CD4-positive, alpha-beta memory T cell (primary cell): ENCODE data around the gene RARA. TPM values are rescaled to one million over a fixed set of nuclear protein-coding genes. Genes with fewer than 3 reads are reported as not detected.
A peak's percentile ranks its signal among the peaks of the same experiment; 100 is the strongest.

Source experiments
- CTCF ChIA-PET: fragments of 350-600 bp; sonication (Branson Sonifier 250); formaldehyde crosslinking; loops from one replicate; lab custom pipeline; 2021; ENCODE audit warnings: inconsistent platforms; ENCODE audit not compliant: partially characterized antibody; lab: Charles Lee
- POLR2A ChIA-PET: fragments of 350-600 bp; sonication (Branson Sonifier 250); formaldehyde crosslinking; loops from one replicate; lab custom pipeline; 2021; ENCODE audit not compliant: partially characterized antibody; lab: Charles Lee
- DNase-seq, 5 donors: peaks; one replicate each; pipeline versions ENCODE4 v3.0.0 to v3.0.0-alpha.2; 2020 to 2022; ENCODE audit warnings: mixed read lengths in 1 of 5
- H3K27ac ChIP-seq: one replicate; pipeline ENCODE4 v1.7.0; 2013; ENCODE audit warnings: low read depth, low read length
- H3K27me3 ChIP-seq: 2 replicates; pipeline ENCODE4 v1.7.0; 2013; ENCODE audit warnings: mild to moderate bottlenecking, low read length, moderate library complexity; ENCODE audit not compliant: insufficient read depth
- H3K36me3 ChIP-seq: 2 replicates; pipeline ENCODE4 v1.7.0; 2013; ENCODE audit warnings: mild to moderate bottlenecking, low read length, moderate library complexity; ENCODE audit not compliant: insufficient read depth
- H3K4me1 ChIP-seq: 2 replicates; pipeline ENCODE4 v1.7.0; 2013; ENCODE audit warnings: mild to moderate bottlenecking, low read length, moderate library complexity; ENCODE audit not compliant: insufficient read depth
- H3K4me3 ChIP-seq, 2 donors: one replicate each; pipeline ENCODE4 v1.7.0; 2013; ENCODE audit warnings: low read length in 2 of 2, mild to moderate bottlenecking in 1 of 2
- H3K9me3 ChIP-seq, 2 donors: one replicate each; pipeline ENCODE4 v1.7.0; 2013; ENCODE audit warnings: low read length in 2 of 2, control low read depth in 1 of 2; ENCODE audit not compliant: control insufficient read depth in 1 of 2
- H3K27ac Mint-ChIP-seq, 7 donors: one replicate each; pipeline ENCODE4 v1.8.0; 2020 to 2021; ENCODE audit warnings: mixed read lengths in 7 of 7, mild to moderate bottlenecking in 6 of 7, inconsistent platforms in 3 of 7, moderate library complexity in 3 of 7
- H3K27me3 Mint-ChIP-seq, 2 donors: one replicate each; pipeline ENCODE4 v1.8.0; 2020 to 2021; ENCODE audit warnings: mixed read lengths in 2 of 2
- H3K36me3 Mint-ChIP-seq, 2 donors: one replicate each; pipeline ENCODE4 v1.8.0; 2020 to 2021; ENCODE audit warnings: mixed read lengths in 2 of 2, inconsistent platforms in 1 of 2, mild to moderate bottlenecking in 1 of 2
- H3K4me1 Mint-ChIP-seq, 4 donors: one replicate each; pipeline ENCODE4 v1.8.0; 2020 to 2021; ENCODE audit warnings: mixed read lengths in 4 of 4, mild to moderate bottlenecking in 1 of 4
- H3K4me3 Mint-ChIP-seq, 8 donors: one replicate each; pipeline ENCODE4 v1.8.0; 2020 to 2021; ENCODE audit warnings: mixed read lengths in 8 of 8, mild to moderate bottlenecking in 7 of 8, moderate library complexity in 6 of 8, inconsistent platforms in 3 of 8
- H3K9me3 Mint-ChIP-seq, 8 donors: one replicate each; pipeline ENCODE4 v1.8.0; 2020 to 2021; ENCODE audit warnings: mixed read lengths in 8 of 8, mild to moderate bottlenecking in 5 of 8, inconsistent platforms in 3 of 8, moderate library complexity in 1 of 8
- intact Hi-C: fragments of 100-400 bp; cut with micrococcal nuclease; formaldehyde crosslinking; loops from one replicate; pipeline ENCODE4 v1.15.1; 2023
- polyA plus RNA-seq, 2 donors: library from polyadenylated mRNA; unstranded; fragments of 300-500 nt; fragmentation: Illumina TruSeq; gene quantifications; one replicate each; pipeline ENCODE4 v1.2.3, GENCODE V29; 2021
- total RNA-seq, 2 experiments: library from RNA; stranded (reverse); gene quantifications; one replicate each; pipeline ENCODE4 v1.2.3, GENCODE V29; 2021

Gene RARA
- total RNA-seq, result 10 to 100 TPM; 54.1 to 54.5 TPM
- 10 to 100 TPM in 1 of 2 donors, 1 to 10 TPM in 1; 5.1 to 20.7 TPM for polyA plus RNA-seq

DNA sequence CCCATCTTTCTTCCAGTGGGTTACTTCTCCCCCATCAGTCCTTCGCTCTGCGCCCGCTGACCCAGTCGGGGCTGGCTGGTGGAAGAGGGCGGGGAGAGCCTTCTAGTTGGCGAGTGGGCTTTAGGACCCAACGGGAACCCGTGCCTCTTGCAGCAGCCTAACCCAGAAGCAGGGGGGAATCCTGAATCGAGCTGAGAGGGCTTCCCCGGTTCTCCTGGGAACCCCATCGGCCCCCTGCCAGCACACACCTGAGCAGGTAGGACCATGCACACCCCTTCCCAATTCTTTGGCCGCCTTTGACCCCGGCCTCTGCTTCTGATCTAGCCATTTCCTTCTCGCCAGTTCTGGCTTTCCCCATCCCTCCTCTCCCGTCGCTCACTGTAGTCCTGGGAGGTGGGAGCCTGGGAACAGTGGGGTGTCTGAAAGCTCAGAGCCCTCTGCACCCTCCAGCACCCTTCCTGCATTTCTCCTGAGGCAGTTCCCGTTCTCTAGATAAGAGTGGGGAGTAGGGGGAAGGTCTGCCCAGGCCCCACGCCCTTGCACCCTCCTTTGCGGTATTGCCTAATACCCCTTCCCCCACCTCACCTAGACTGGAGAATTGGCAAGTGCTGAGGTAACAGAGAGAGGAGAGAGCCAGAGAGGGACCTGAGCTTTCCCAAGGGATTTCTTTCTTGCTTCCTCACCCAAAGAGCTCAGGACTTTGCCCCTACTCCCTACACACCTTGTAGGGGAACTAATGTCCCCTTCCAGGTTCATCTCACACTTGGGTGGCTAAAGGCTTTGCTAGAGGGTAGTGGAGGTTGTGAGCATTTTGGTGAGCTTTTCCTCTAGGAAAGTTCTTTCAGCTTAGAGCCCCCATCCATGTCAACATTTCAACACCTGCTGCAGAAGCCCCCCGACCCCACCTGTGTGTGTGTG, at the start of gene RARA:
RARA (plus strand) TSS at position 150 of the 918 bp plus-strand sequence. CDS start 22,039 bp downstream, outside the sequence.
- Histone ChIP-seq H3K27me3 (no peaks in the 10 kb centered on the region), H3K9me3 (no peaks in the 10 kb centered on the region), H3K4me1 (peaks cover 71% of the 10 kb centered on the region), H3K4me3 (no peak within 1 kb of the TSS), H3K36me3 (no peaks in the 10 kb centered on the region), H3K27ac (peak within 1 kb of the TSS; percentile 23)
- Mint-ChIP-seq H3K9me3 (no peaks in the 10 kb centered on the region), H3K4me3 (peak within 1 kb of the TSS in 2 of 8 donors; percentile 17 to 33), H3K27ac (peak within 1 kb of the TSS in 1 of 7 donors; percentile 48), H3K36me3 (no peaks in the 10 kb centered on the region), H3K27me3 (no peaks in the 10 kb centered on the region), H3K4me1 (peaks cover 11 to 47% (median 26%) of the 10 kb centered on the region in 4 donors)
- ChIA-PET CTCF (interaction anchor here (1.0 to 18.1 kb wide), 6 partner anchors 10 to 138 kb away, joined by 3 to 573 read pairs (median 4); no protein-coding TSS in a partner anchor), POLR2A (interaction anchor here (19.4 to 37.1 kb wide), 2 partner anchors 13 to 35 kb away, joined by 367 to 1054 read pairs; no protein-coding TSS in a partner anchor)
- DNase-seq, result no peak
- intact Hi-C loops, result no loop called here

- Histone ChIP-seq H3K9me3 (no peaks in the 10 kb centered on the region), H3K27me3 (no peaks in the 10 kb centered on the region), H3K4me3 (no peak overlapping the region), H3K36me3 (peaks cover 59% of the 10 kb centered on the region), H3K4me1 (no peaks in the 10 kb centered on the region), H3K27ac (no peak overlapping the region)
- H3K4me3 Mint-ChIP-seq, result no peak overlapping the region
- H3K36me3 Mint-ChIP-seq, result peaks cover 30 to 58% of the 10 kb centered on the region in 2 donors
- peaks cover 0 to 4% (median 3%) of the 10 kb centered on the region in 4 donors for H3K4me1 Mint-ChIP-seq
- ChIA-PET CTCF (interaction anchor here (0.6 to 1.3 kb wide), 3 partner anchors 17 to 1934 kb away, joined by 3 read pairs; no protein-coding TSS in a partner anchor), POLR2A (interaction anchor here (0.7 to 2.1 kb wide), 2 partner anchors 40 to 279 kb away, joined by 3 to 6 read pairs; partner anchors contain the start of genes PSMD3 and WIPF2)
- intact Hi-C loops, result no loop called here
- H3K27ac Mint-ChIP-seq, result peak overlapping the region in 1 of 7 donors; percentile 25
- no peaks in the 10 kb centered on the region for H3K27me3 Mint-ChIP-seq
- no peak for DNase-seq
- H3K9me3 Mint-ChIP-seq, result no peaks in the 10 kb centered on the region
Measured at GRCh38 chr17:40259505-40259904, 49.5 kb upstream of the RARA start.

DNA sequence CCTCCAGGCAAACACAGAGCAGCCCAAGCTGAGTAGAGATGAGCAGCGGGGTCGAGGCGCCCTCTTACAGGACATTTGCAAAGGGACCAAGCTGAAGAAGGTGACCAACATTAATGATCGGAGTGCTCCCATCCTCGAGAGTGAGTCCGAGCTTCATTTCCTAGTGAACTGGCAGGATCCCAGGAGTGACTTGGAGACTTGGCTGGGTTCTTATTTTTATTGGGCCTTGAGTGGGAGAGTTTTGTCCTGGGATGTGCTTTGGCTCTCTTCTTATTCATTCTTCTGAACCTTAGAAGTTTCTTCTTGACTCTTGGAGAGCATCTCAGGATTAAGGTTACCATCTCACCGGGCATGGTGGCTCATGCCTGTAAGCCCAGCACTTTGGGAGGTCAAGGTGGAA, 48.5 kb upstream of the RARA start:
- peaks cover 0 to 4% (median 3%) of the 10 kb centered on the region in 4 donors for H3K4me1 Mint-ChIP-seq
- no peaks in the 10 kb centered on the region for H3K9me3 Mint-ChIP-seq
- peaks cover 69% of the 10 kb centered on the region for H3K36me3 ChIP-seq
- H3K27me3 ChIP-seq, result no peaks in the 10 kb centered on the region
- H3K4me3 Mint-ChIP-seq, result no peak overlapping the region
- no peaks in the 10 kb centered on the region for H3K4me1 ChIP-seq
- no peak overlapping the region for H3K27ac ChIP-seq
- H3K27ac Mint-ChIP-seq, result no peak overlapping the region
- POLR2A ChIA-PET, result interaction anchor here (2.1 kb wide), 1 partner anchor 41 kb away, joined by 6 read pairs; the partner anchor contains the start of gene WIPF2
- no peak overlapping the region for H3K4me3 ChIP-seq
- H3K36me3 Mint-ChIP-seq, result peaks cover 30 to 56% of the 10 kb centered on the region in 2 donors
- no peak for DNase-seq
- CTCF ChIA-PET, result no interaction called here
- intact Hi-C loops, result no loop called here
- no peaks in the 10 kb centered on the region for H3K27me3 Mint-ChIP-seq
- H3K9me3 ChIP-seq, result no peaks in the 10 kb centered on the region

GRCh38 chr17:40264458-40265185, 44.4 kb upstream of the RARA start:
- Histone ChIP-seq H3K27me3 (no peaks in the 10 kb centered on the region), H3K27ac (no peak overlapping the region), H3K9me3 (no peaks in the 10 kb centered on the region), H3K4me3 (no peak overlapping the region), H3K4me1 (no peaks in the 10 kb centered on the region), H3K36me3 (peaks cover 71% of the 10 kb centered on the region)
- DNase-seq, result no peak
- no peaks in the 10 kb centered on the region for H3K9me3 Mint-ChIP-seq
- CTCF ChIA-PET, result no interaction called here
- POLR2A ChIA-PET, result no interaction called here
- no peak overlapping the region for H3K27ac Mint-ChIP-seq
- H3K4me1 Mint-ChIP-seq, result peaks cover 0 to 3% (median 1%) of the 10 kb centered on the region in 4 donors
- no peak overlapping the region for H3K4me3 Mint-ChIP-seq
- H3K36me3 Mint-ChIP-seq, result peaks cover 22 to 34% of the 10 kb centered on the region in 2 donors
- intact Hi-C loops, result no loop called here
- H3K27me3 Mint-ChIP-seq, result no peaks in the 10 kb centered on the region

GRCh38 chr17:40265337-40265736, 43.6 kb upstream of the RARA start:
- no peaks in the 10 kb centered on the region for H3K4me1 ChIP-seq
- ChIA-PET POLR2A (no interaction called here), CTCF (no interaction called here)
- intact Hi-C loops, result no loop called here
- Mint-ChIP-seq H3K27ac (no peak overlapping the region), H3K27me3 (no peaks in the 10 kb centered on the region), H3K4me1 (peaks cover 0 to 3% (median 1%) of the 10 kb centered on the region in 4 donors), H3K9me3 (no peaks in the 10 kb centered on the region), H3K4me3 (no peak overlapping the region), H3K36me3 (peaks cover 22 to 31% of the 10 kb centered on the region in 2 donors)
- no peaks in the 10 kb centered on the region for H3K9me3 ChIP-seq
- peaks cover 65% of the 10 kb centered on the region for H3K36me3 ChIP-seq
- no peak overlapping the region for H3K27ac ChIP-seq
- no peak overlapping the region for H3K4me3 ChIP-seq
- no peak for DNase-seq
- no peaks in the 10 kb centered on the region for H3K27me3 ChIP-seq

GRCh38 chr17:40266882-40267281, 42.1 kb upstream of the RARA start:
- peaks cover 0 to 4% (median 2%) of the 10 kb centered on the region in 4 donors for H3K4me1 Mint-ChIP-seq
- no peak overlapping the region for H3K27ac Mint-ChIP-seq
- no peaks in the 10 kb centered on the region for H3K9me3 ChIP-seq
- intact Hi-C loops, result no loop called here
- ChIA-PET CTCF (no interaction called here), POLR2A (no interaction called here)
- H3K4me3 ChIP-seq, result no peak overlapping the region
- H3K27me3 ChIP-seq, result no peaks in the 10 kb centered on the region
- H3K27ac ChIP-seq, result no peak overlapping the region
- peaks cover 61% of the 10 kb centered on the region for H3K36me3 ChIP-seq
- H3K4me1 ChIP-seq, result no peaks in the 10 kb centered on the region
- no peaks in the 10 kb centered on the region for H3K27me3 Mint-ChIP-seq
- H3K9me3 Mint-ChIP-seq, result no peaks in the 10 kb centered on the region
- no peak for DNase-seq
- H3K36me3 Mint-ChIP-seq, result peaks cover 20 to 31% of the 10 kb centered on the region in 2 donors
- no peak overlapping the region for H3K4me3 Mint-ChIP-seq
